NCI-H1436 (cell line): Measurements from ENCODE around the gene SLAMF7.
"Not testable (repeated sequence)": the region's sequence is repeated elsewhere in the genome, so short reads cannot be mapped to it uniquely, and the experiment has no call there.

Experiments
- DNase-seq: peaks from one replicate; lab custom pipeline; 2025; lab: John Stamatoyannopoulos, UW

SLAMF7 gene

DNA sequence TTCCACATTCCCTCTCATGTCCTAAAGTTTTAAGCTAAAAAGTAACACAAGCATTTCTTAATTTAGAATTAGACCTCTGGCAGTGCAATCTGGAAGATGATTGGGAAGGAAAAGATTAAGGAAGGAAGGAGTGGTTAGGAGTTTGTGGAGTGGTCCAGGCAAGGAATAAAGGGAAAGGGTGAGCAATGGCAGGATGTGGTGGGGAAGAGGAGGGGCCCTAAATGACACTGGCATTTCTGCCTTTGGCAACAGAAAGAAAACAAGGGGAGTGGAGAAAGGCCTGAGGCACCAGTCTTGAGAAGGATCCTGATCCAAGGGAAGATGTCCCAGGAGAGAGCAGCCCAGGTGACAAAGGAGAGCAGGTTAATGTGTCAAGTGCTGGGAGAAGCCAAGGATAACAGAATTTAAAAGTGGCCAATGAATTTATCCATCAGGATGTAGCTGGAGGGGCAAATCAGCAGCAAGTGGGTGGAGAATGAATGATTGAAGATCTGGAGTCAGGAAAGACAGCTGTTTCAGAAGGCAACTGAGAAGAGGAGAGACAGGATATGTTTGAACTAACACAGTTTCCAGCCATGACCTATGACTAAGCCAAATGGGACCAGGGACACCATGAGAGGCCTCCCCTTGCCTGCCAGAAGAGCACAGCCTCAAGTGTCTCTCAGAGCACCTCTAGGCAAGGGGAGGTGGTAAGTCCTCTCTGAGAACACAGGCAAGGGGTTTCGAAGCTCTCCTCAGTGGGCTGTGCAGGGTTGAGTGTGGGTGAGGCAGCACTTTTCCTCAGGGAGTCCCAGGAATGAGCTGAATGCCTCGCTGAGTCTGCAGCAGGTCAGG lies 36.1 kb downstream of the SLAMF7 start:
- DNase-seq, result no peak

DNA sequence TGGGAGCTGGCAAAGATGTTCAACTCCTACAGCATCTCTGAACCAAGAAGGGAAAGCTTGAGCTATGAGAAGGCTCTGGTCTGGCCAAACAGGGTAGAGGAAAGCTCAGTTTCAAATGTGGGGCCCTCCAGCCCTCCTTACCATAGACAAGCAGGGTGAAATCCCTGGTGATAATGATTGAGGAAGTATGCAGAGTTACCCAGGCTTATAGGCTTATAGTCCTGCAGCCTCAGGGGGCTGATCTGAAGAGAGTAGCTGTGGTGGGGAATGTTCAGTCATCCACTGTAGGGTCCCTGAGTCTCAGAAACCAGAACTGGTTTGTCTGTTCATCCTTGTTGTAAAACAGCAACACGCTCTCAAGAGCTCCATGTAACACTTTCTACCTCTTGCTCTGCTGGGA lies 37.1 kb downstream of the SLAMF7 start:
- DNase-seq, result no peak

DNA sequence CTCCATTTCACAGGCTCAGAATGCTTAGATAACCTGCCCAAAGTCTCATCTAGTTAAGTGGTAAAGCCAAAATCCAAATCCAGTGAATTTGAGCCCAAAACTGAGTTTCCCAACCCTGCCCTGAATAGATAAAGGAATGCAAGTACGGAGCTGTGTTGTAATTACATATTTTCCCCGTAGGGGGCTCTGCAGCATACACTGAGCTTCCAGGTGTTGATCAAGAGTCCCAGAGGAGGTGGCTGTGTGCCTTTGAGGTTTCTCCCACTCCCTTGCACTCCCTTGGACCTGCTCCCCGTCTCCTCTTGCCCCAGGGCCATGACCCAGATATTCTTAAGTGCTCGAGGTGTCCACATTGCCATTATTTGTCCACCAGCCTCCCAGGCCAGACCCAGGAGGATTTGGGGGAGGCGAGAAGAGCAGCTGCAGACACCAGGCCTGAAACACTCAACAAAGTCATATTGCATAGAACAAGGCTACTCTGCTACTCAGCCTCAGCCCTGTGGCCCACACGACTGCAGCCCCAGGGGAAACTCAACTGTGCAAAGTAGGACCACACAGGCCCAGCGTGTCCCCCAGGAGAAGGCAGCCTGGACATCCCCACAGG lies 38.5 kb downstream of the SLAMF7 start:
- peak; percentile 6 for DNase-seq

DNA sequence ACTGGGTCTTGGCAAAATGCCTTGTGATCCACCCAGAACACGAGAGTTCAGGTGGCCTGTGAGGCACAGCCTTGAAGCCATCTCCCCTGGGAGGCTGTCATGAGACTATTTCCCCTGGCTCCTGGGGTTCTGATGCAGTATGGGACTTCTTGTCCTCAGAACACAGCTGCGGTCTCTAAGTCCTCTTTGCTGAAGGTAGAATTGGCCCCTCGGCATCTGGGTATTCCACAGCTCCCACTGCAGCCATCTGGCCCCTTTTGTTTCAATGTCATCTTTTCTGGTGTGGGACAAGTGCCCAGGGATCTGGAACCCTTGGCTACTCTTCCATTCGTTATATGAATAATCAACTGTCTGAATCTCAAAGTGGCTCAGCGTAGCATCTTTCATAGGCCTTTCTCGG lies 39.9 kb downstream of the SLAMF7 start:
- DNase-seq, result no peak

DNA sequence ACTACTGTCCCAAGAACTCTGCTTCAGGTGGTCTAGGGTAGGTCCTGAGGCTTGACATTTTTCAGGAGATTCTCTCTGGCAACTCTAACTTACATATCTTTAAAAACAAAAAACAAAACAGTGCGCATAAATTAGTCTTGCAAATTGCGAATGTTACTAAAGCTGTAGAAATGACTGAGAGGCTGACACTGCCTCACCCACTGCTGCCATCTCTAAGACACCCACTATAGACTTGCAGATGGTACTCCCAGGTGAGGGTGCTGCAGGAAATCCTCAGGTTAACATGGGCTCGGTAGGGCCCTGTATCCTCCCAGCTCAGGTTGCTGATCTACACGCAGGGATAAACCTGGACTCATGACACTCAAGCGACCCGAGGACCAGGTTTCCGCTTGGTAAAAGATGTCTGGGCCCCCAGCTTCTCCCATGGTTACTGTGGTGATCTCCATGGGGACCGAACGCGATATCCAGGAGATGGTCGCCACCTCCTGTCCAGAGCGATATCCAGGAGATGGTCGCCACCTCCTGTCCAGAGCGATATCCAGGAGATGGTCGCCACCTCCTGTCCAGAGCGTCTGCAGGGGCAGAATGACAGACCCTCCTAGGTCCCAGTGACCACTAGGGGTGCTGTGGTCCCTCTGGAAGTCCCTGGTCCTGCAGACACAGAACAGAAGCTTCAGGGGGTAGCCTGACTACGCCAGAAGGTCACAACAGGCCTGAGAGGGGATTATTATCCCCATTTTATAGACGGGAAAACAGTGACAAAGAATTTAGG lies 40.8 kb downstream of the SLAMF7 start:
- no peak for DNase-seq

DNA sequence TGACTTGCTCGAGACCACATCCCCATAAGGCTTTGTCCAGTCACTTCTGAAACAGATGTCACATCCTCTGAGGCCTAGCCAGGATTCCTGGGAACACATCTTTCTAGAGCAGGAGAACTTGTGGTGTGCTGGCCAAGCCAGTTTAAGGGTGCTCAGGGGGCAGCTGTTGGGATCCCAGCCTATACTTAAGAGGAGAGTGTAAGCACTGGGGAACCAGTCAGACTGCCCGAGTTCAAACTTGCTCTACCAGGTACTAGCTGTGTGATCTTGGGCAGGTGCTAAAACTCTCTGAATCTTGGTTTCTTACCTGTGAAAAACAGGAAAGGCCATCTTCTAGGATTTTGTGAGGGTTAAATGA lies 41.3 kb downstream of the SLAMF7 start:
- DNase-seq, result no peak

DNA sequence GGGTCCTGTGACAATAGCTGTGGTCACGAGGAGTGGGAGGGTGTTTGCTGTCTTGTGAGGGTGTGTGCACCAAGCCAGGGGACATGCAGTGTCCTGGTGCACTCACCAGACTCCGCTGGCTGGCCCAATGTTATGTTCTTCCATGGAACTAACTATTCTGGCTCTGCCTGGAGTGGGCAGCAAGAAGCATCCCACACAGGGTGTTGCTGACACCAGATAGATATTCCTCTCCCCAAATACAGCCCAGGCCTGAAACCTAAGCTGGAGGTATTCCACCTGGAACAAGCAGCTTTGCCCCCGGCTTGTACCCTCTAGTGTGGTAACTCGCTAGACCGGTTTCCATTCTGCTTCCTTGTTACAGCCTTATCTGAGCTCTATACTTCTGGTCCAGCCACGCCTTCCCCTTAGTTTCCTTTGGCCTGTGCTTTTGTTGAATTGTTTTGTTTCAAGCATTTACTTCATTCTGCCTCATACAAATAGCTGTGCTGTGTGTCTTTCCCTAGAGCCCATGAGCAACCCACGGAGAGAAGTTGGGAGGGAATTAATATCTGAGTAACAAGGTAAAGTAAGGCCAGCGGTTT lies 42.2 kb downstream of the SLAMF7 start:
- DNase-seq, result no peak

DNA sequence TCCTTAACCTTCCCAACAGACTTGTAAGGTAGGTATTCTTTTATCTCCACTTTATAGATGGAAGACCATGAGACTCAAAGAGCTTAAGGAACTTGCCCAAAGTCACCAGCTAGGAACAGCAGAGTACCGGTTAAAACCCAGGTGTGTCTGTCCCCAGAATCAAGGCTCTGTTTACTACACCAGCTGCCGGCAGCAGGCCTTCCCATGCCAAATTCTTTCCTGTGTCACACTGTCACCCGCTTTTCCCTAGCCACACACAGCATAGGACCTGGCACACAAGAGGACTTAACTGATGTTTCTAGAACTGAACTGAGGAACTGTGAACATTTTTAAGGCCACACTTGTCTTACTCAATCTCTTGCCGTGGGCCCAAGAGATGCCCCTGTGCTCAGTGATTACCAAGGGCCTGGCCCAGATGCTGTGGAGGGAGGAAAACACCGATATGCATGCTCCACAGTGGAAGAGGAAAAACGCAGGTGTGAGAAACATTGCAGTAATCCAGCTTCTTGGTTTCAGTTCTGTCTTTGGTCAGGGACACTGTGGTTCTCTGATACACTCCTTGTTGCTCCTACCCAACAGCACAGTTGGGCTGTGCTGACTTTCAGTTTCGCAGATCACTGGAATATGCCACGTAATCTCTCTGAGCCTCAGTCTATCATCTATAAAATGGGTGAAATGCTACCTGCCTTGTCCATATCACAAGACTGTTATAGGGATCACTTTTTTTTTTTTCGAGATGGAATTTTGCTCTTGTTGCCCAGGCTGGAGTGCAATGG lies 43.1 kb downstream of the SLAMF7 start:
- no peak for DNase-seq

DNA sequence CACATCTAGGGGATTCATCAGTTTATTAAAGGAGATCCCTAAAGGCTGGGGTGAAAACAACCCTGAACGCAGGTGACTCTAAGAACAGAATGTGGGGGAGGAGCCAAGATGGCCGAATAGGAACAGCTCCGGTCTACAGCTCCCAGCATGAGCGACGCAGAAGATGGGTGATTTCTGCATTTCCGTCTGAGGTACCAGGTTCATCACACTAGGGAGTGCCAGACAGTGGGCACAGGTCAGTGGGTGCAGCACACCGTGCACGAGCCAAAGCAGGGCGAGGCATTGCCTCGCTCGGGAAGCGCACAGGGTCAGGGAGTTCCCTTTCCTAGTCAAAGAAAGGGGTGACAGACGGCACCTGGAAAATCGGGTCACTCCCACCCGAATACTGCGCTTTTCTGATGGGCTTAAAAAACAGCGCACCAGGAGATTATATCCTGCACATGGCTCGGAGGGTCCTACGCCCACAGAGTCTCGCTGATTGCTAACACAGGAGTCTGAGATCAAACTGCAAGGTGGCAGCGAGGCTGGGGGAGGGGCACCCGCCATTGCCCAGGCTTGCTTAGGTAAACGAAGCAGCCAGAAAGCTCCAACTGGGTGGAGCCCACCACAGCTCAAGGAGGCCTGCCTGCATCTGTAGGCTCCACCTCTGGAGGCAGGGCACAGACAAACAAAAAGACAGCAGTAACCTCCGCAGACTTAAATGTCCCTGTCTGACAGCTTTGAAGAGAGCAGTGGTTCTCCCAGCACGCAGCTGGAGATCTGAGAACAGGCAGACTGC lies 44.1 kb downstream of the SLAMF7 start:
- not testable (repeated sequence) for DNase-seq

DNA sequence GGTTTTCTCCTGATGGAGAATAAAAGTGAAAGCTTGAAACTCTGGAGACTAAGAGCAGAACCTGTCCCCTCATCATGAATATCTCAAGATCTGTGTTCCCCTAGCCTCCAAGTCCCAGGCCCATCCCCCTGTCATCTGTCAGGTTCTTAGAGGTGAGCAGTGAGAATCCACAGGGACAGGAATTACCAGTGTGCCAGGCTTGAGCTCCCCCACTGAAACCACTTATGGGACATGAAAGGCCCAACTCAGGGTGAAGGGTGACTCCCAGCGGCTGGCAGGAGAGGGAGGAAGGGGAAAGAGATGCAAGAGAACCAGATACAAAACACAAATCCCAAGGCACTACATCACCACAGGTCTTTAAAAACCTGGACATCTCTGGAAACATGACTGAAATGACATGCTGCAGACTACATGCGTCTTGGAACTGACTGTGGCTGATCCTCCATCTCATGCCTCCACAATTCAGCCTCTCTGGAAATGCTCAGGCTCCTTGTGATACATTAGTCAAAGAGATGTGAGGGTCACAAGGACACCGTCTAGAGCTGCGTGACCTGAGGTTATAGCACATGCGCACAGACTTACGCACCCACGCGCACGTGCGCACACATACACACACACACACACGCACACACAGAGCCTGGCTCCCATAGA lies 50.1 kb downstream of the SLAMF7 start:
- DNase-seq, result no peak

DNA sequence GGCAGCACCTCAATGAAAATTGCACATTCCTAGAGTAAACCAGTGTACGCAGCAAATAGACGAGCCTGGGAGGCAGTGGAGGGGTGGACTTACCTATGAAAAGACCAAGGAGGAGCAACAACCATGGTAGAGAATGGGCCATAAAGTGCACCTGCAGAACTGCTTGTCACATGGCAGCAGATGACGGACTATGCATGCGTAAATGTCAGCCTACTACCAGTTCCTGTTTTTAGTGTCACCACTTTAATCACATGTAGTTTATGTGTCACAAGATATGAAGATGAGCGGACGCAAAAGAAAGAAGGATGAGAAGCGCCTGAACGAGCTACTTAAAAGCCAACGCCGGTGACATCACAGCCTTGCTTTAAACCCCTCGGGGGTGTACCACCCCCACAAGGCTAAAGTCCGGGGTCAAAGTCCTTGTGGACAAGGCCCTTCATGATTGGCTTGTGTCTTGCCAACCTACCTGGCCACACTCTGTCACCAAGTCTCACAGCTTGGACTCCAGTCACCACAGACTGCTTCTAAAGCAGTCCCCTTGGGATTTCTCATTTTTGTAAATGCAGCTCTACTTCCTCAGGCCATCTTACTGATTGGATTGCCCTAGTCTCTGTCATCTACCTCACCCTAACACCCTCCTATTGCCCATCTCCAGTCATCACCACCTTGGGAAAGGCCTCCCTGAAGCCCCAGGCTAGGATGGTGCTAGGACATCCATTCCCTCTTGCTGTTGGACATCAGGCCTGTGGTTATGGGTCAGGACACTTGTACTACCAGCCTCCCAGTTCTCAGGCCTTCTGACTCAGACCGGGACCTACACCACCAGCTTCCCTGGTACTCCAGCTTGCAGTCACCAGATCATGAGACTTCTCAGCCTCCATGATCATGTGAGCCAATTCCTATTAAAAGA lies 50.9 kb downstream of the SLAMF7 start:
- DNase-seq, result no peak

DNA sequence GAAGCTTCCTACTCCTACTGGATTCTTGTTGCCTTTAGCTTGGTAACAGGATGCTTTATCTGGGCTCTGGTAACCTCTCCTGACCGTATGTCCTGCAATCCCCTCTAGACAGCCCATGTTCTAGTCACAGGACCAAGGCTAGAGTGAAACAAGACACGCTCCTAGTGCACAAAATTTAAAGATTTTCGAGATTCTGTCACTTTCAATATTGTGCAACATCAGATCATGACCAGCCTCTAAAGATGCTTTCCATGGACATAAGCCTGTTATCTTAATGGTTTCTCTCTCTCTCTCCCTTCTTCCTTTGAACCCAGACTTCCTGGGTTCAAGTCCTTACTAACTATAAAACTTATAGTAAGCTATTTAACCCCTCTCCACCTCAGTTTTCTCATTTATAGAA lies 55.3 kb downstream of the SLAMF7 start:
- no peak for DNase-seq

DNA sequence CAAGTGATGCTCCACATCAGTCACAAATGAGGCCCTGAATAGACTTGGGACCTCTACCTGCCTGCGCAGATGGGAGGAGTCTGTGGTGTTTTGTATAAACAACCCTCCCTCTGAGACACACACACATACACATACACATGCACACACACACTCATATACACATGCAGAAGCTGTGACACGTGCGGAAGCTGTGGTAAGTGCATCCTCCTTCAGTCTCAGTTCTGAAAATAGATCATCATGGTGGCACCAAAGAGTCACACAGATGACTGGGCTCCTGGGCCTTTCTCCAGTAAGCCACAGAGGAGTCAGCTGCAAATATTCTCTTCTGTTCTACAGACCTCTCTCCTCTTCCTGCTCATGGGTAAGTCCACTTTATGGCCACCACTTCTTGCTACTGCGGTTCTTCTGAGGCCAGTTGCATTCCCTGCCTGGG lies 56.9 kb downstream of the SLAMF7 start, which contains the start of gene LY9:
Gene LY9, plus strand, starts transcription at position 224 of the 433 bp plus-strand sequence. Its CDS starts 14 bp downstream, at position 238.
- DNase-seq, result no peak

DNA sequence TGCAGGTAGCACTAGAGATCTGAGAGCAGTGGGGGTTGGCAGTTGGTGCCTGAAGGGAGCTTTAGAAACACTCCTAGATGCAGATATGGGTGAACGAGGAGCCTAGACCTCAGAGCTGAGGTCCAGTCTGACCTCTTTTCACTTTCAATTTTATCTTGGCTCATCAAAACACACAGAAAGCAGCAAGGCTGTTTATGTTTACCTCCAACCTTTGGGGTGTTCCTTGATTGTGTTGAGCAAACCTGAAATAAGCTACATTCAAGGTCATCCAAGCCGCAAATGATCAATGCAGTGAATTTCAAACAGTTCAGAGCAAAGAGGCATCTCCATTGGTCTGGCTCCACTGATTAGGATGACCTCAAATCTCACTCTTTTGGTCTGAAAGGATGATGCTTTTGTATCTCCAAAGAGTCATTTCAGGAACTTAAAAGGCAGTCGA lies 58.2 kb downstream of the SLAMF7 start:
- no peak for DNase-seq

DNA sequence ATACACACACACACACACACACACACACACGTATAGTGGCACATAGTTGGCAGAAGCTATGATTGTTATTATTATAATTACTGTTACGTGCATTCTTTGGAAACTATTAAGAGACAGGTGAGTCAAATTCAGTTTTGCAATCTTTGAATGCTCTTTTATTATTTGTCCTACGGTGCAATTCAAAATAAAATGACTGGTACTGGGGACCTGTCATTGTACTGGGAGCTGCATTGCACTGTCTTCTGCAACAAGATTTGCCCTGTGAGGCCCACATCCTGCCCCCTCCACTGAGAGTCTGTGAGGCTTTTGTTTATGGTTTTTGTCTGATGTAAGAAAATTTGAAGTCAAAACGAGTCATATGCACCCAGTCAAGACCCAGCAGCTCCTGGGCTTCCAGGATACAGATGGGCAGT lies 58.8 kb downstream of the SLAMF7 start:
- no peak for DNase-seq

DNA sequence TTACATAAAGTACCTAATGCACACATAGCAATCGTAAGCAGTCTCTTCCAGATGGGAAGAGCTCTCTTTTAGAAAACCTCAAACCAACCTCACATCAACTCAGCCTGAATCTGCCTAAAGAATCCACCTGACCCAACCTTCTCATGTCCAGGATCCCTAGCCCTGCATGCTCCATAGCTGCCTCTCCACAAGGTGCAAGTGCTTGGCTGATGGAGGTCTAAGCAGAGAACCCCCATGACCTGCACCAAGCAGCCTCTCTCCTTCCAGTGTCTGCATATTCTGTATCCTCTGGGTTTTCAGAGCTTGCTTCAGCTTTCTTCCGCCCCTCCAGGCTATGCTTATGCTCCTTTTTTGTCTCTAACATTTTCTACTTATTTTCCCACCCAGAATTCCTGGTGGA lies 59.4 kb downstream of the SLAMF7 start:
- no peak for DNase-seq

DNA sequence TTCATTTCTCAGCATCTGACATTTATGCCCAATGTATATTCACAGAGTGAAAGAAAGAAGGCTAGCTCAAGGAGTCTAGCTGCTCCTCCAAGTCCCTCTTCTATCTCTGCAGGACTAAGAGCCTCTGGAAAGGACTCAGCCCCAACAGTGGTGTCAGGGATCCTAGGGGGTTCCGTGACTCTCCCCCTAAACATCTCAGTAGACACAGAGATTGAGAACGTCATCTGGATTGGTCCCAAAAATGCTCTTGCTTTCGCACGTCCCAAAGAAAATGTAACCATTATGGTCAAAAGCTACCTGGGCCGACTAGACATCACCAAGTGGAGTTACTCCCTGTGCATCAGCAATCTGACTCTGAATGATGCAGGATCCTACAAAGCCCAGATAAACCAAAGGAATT lies 60.6 kb downstream of the SLAMF7 start:
- no peak for DNase-seq

DNA sequence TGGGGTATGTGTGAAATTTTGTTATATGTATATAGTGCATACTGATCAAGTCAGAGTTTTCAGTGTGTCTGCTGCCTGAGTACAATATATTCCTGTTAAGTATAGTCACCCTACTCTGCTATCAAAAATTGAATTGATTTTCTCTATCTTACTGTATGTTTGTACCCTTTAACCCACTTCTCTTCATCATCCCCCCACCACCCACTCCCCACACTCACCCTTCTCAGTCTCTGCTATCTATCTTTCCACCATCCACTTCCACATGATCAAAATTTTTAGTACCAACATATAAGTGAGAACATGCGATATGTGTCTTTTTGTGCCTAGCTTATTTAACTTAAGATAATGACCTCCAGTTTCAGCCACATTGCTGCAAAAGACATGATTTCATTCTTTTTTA lies 61.1 kb downstream of the SLAMF7 start:
- no peak for DNase-seq
